Measurements from ENCODE around the gene PLPPR1.
"Not testable (repeated sequence)": the region's sequence is repeated elsewhere in the genome, so short reads cannot be mapped to it uniquely, and the experiment has no call there.

Gene PLPPR1

DNA sequence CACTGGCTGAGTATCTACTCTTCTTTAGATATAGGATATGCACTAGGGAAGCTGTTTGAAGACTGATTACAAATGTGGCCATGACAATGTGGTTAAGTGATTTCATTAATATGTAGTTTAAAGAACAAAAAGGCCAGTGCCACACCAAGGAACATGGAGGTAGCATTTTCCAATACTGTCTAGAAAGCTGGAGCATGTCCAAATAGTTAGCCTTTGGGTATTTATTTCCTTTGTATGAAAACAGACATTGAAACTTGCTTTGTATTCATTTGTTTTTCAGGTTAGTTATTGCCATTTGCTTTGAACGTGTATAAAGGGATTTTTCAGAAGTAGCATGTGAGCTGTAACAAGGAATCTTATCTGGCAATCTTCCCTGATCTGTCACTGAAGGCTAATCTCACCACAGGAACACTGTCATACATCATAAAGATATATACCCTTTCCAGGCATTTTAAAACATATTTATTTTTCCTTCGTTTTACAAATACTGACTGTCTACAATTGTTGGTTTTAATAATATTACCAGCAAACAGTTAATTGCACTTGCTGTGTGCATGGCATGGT is 93.4 kb downstream of the PLPPR1 start:
- no peak for DNase-seq (ENCODE audit: low read depth, low spot score)

DNA sequence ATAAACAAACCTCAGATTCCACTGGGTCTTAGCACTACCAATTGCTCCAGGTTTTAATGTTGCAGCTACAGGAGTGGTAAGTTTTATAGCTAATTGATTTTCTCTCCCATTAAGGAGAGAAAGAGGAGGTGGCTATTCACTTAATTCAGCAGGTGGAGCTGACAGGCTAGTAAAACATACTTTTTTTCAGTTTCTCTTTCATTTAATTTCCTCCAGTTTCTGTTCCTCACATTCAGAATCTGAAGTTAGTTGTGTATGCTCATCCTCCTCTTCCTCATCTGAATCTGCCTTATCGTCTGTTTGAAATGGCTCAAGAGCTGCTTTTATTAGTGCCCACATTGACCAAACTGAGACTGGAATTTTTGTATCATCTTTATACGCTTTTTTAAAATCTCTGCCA is 98.0 kb downstream of the PLPPR1 start:
- no peak for DNase-seq (ENCODE audit: low read depth, low spot score)

DNA sequence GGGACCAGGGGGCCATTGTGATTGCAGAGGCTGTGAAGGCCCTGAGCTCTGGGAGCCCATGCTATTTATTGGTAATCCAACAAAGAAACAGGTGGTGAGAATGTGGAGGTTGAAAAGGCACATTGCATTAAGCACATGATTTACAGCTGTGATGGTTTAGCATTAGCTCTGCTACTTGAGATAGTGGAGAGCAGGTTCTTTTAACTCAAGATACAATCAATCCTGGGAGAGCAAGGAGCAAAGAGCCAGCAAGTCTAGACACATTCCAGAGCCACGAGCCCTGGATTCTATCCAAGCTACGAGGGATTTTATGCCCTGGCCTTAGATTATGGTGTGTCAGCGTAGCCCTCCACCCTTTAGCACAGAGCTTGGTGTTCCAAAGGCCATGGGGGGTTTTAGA is 98.8 kb downstream of the PLPPR1 start:
- not testable (repeated sequence) for DNase-seq (ENCODE audit: low read depth, low spot score)

DNA sequence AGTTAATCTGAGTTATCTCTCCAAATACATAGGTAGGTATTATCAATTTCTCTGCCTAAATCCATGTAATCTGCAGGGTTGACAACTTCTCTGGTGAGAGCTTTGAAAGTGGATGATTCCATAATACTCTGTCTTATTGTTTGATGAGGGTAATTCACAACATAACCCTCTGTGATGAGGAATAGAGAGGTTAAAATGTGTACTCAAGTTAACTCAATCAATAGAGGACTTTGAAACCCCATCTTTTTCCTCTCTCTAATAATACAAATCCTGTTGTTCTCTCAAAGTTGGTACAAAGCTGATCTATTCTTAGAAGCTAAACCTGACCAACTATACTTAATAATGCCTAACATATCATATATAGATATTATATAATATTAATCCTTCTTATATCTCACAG is 100.1 kb downstream of the PLPPR1 start:
- DNase-seq (ENCODE audit: low read depth, low spot score): no peak

DNA sequence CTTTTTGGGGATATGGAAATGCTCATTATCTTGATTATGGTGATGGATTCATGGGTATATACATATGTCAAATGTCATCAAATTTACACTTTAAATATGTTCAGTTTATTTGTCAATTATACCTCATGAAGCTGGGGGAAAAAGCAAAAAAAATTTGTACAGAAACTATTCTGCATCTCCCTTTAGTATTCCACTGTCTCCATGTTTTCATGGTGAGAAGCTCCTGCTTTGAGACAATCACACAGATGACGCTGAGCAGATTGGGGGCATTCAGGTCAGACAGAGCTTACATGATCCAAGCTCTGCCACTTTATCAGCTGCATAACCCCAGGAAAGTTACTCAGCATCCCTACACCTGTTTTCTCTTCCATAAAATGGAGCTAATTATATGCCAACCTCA is 101.5 kb downstream of the PLPPR1 start:
- no peak for DNase-seq (ENCODE audit: low read depth, low spot score)

DNA sequence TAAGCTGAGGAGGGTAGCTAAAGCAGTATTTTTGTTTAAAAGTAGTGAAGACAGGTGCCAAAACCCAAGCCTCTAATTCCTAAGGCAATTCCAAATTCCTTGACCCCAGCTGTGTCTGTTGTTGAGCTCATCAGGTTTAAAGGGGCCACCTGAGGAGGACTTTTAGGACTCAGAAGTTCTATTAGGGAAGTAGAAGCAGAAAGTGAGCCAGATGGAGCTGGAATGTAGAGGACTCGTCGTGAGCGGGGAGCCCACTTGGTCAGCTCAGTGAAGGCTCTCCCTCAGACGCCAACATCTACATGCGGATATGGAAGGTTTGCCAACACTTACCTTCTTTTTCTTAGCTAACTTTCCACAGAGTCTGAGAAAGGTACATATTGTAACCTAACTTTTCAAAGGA is 102.8 kb downstream of the PLPPR1 start:
- no peak for DNase-seq (ENCODE audit: low read depth, low spot score)

DNA sequence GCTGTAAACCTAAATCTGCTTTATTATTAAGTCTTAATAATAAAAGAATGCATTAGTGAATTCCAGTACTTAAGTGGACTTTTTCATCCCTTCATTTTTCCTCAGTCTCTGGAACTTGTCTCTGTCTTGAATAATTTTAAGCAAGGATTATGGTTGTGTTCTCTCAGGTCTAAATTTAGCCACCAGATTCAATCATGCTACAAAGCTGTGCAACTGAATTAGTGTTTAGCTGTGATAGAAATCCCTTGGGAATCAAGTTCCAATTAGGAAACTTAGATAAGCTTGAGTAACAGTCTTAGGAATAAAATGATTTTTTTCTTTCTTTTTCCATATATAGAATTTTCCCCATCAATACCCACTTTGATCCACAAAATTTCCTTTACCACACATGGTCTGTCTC is 104.3 kb downstream of the PLPPR1 start:
- DNase-seq (ENCODE audit: low read depth, low spot score): no peak

DNA sequence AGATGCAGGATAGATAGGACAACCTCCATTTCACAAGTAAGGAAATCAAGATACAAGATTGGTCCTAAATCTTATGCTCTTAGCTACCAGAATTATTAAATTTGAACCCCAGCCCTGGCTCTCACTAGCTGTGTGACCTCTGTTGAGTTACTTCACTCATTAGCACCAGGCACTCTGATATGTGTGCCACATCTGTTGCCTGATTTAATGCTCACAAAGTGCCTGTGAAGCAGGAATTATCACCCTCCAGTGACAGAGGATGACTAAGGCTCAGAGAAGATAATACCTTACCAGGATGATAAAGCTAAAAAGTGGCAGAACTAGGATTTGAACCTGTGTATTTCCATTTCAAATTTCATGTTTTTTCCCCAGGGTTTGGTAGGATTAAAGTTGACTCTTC is 110.0 kb downstream of the PLPPR1 start:
- DNase-seq (ENCODE audit: low read depth, low spot score): no peak

DNA sequence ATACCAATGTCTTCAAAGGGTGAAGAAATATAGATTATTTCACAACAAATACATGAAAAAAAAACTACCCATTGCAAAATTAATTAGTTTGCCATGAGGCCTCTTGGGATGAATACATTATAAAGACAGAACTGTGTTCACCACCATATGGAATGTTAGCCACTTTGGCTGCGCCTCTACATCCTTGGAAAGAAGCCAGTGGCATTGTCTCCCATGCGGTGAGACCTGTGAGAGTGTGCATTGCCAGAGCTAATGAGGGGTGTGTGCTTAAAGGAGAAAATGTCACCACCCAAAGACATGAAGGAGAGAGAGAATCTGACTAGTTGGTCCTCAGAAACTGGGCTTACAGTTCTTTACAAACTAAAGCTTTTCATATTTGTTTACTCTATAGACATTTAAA is 110.6 kb downstream of the PLPPR1 start:
- DNase-seq (ENCODE audit: low read depth, low spot score): no peak

DNA sequence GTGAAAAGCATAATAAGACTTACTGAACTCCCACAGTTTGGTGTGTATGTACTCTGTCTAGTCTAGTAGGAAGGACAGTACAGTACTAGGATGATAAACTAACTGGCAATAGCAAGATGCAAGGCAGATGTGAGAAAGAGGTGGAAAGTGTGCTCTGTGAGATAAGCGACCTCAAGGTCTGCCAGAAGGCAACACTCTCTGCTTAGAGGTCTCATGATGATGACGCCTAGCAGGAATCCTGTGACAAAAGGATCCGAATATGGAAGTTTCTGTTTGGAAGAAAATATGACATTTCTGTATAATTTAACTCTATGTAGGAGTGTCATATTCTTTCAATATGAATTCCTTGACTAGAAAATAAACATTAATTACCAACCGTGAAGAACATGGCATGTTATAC is 112.2 kb downstream of the PLPPR1 start:
- DNase-seq (ENCODE audit: low read depth, low spot score): no peak

DNA sequence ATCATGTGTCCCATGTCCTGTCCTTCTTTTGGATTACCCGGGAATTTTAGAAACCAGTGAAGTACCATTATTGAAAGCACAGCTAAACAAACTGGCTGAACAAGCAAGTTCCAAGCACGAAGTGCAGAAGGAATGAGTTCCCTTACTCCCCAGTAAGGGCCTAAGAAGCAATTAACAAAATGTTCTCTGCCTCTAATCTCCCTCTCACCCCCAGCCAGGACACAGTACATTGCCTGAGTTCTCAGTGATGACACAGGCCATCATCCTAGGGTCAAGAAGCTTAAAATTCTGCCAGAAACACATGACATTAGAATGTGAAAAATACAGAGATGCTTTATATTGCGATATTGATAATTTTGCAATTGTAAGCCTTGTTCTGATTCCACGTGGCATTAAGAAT is 118.0 kb downstream of the PLPPR1 start:
- no peak for DNase-seq (ENCODE audit: low read depth, low spot score)

DNA sequence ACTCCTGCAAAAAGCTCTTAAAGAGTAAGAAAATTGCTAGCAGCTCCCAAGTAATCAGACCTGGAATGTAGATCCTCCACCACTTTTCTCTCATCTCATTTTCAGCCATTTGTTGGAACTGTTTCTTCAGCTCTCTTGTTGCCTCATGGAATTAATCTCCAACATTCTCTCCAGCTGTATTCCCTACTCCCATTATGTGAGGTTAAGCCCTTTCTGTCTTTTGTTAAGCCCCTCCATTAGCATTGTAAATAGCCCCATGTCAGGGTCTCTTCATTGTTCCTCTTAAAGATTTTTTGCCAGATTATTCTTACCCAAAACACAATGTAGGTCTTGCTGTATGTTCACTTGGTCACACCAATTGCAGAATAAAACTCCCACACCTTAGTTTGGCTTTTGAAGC is 119.8 kb downstream of the PLPPR1 start:
- no peak for DNase-seq (ENCODE audit: low read depth, low spot score)

DNA sequence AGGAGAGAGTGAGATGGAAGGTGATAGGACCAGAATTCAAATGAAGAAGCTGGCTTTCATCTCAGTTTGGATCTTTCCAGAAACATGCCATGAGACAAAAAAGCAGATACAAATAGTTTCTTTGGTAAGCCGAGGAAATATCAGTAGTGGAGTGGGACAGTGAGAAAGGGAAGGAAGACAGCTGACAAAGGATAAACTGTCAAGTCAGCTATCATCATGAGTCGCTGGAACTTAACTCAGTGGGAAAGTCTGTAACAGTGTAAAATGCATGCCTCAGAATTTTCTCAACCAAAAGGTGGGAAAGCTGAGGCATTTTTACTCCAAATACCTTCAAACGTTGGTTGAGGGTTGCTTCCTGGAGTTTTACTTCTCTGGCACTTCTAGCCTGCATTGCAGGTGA is 129.8 kb downstream of the PLPPR1 start:
- no peak for DNase-seq (ENCODE audit: low read depth, low spot score)

DNA sequence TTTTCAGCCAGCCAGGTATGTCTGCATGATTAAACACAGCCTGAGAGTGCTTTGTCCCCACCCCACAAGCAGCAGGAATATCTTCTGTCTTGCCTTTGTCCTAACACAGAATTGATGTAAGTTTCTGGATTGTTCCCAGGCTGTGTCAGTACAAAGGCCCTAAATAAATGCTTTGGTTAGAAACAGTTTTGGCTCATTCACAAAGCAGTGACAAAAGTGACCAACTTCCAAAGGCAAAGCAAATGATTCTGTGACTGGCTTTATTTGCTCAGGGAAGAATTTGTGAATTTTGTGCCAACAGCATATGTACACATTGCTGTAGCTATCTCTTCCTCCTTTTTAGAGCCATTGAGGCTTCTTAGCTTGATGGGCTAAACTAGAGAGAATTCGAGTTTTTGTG is 133.7 kb downstream of the PLPPR1 start:
- no peak for DNase-seq (ENCODE audit: low read depth, low spot score)

DNA sequence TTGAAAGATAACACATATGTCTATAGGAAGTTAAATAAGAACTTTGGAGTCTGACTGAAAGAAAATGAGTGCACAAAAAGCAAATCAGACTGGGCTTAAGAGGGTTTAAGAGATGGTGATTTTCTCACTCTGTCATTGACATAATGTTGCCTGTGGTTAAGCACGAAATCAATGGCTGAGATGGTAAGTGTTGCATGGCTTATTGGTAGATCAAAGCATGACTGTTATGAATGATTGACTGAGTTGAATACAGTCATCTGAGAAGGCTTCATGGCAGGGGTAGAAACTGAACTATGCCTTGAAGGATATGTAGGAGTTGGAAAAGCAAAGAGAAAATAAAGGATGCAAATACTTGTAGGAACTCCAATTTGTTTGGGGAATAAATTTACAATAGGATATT is 136.6 kb downstream of the PLPPR1 start:
- no peak for DNase-seq (ENCODE audit: low read depth, low spot score)

DNA sequence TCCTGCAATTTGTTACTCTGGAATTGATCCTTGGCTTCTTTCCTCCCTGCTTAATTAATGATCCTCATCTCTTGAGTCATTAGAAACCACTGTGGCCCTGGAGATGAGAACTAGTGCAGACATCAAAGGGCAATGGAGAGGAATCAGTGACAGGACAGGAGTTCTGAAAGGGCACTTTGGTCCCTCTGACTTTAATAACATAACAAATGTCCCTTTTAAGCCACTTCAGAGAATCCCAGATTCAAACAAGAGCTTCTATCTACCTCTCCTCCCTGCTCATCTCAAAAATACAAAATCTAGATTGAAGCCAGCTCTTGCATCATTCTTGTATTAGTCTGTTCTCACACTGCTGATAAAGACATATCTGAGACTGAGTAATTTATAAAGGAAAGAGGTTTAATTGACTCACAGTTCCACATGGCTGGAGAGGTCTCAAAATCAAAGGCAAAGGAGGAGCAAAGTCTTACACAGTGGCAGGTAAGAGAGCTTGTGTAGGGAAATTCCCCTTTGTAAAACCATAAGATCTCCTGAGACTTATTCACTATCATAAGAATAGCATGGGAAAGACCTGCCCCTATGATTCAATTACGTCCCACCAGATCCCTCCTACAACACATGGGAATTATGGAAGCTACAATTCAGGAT is 139.1 kb downstream of the PLPPR1 start:
- DNase-seq (ENCODE audit: low read depth, low spot score): no peak

DNA sequence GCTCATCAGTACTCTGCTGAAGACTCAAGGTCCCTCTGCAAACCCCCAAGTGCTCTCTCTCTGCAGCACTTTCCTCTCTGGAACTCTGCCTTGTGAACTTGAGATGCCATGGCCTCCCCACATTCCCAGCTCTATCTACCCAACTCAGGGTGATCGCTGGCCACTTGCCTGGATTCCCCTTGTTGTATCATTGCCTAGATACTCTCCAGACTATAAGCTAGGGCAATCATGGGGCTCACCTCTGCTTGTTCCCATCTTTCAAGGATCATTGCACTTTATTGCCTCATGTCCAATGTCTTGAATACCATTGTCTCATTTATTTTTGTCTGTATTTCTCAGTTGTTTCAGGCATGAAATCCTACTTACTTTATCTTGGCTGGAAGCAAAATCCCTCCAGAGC is 144.1 kb downstream of the PLPPR1 start:
- DNase-seq (ENCODE audit: low read depth, low spot score): no peak

DNA sequence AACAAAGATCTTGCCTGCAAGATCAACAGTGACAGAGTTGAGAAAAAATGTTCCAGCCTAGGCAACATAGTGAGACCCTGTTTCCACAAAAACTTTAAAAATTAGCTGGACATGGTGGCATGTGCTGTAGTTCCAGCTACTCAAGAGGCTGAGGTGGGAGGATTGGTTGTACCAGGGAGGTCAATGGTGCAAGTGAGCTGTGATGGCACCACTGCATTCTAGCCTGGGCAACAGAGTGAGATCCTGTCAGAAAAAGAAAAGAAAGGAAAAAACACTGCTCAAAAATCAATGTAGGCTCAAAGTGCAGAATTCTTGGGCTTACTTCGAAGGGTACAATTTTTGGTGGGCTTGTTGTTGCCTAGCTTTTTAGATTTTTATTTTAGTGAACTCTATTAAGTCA is 145.4 kb downstream of the PLPPR1 start:
- no peak for DNase-seq (ENCODE audit: low read depth, low spot score)

DNA sequence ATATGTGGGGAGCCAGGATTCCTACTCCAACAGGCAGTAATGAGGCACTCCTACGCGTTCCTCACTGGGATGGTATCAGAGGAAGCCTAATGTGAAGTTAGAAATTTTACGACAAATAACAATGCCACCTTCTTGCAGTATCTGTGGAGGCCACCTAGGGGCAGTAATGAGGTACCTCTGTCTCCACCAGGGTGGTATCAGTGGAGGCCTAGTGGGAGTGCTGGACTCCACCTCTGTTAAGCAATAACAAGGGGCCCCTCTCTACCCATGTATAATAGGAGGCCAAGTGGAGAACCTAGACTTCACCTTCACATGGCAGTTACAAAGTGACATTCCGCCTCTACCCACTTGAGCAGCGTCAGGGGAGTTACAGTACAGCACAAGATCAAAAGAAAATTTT is 147.9 kb downstream of the PLPPR1 start:
- DNase-seq (ENCODE audit: low read depth, low spot score): no peak

DNA sequence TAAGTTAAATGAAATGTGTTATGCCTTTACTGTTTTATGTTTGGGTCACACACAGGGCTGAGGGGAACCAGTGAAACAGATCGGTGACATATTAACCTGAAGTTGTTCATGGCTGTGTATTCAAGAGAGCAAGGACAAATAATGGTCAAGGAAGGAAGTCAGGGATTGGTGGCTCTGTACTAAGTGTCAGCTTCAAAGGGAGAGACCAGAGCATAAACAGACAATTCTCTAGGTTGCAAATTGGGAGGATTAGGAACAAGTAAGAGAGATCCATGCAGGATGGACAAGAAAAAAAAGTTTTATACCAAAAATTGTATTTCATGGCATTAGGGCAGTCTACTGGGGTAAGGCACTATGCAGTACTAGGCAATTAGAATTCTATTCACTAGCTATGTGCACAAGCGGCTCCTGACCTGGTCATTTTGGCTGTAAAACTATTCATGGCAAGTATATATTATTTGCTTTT is 156.3 kb downstream of the PLPPR1 start:
- DNase-seq (ENCODE audit: low read depth, low spot score): no peak

DNA sequence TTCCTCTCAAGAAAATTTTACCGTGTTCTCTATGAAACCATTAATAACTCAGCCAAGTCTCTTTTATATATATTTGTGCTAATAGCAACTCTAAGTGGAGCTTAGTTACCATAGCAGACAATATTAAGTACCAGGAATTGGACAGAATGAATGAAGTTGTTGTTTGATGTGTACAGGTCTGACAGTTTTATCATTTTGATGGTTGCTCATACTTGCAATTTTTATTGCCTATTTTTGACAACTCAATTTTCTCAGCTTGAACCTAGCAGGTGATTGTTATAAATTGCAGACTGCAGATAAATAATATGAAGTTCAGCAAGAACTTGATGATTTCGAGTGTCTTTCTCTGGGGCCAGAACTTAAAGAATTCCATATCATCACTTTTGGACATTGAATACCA is 163.2 kb downstream of the PLPPR1 start:
- no peak for DNase-seq (ENCODE audit: low read depth, low spot score)

DNA sequence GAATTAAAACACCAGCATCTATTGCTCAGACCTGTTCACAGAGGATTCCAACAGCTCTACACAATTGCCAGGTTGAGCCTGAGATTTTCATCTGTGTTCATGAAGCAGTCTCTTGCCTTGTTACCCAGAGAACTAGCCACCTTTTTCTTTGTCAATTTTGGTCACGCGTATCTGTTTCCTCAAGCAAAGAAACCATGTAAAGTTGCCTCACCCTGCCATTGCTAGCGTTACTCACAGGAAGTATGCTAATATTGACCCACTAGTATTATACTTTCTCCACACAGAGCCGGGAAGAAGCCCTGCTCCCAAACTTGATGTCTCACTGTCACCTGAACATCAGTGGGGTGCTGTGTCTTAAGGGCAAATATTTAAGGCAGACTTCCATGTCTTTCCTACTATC is 168.5 kb downstream of the PLPPR1 start:
- no peak for DNase-seq (ENCODE audit: low read depth, low spot score)

DNA sequence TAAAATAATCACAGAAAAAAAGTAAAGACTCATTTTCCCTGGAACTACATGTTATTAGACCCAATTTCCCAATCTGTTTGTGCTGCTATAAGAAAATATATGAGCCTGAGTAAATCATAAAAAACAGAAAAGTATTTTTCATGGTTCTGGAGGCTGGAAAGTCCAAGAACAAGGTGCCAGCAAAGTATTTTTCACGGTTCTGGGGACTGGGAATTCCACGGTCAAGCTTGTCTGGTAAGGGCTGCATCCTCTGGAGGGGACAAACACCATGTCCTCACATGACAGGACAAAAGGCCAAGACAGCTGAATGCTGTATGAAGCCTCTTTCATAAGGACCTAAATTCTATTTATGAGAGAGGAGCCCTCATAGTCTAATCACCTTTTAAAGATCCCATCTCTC is 172.3 kb downstream of the PLPPR1 start:
- DNase-seq (ENCODE audit: low read depth, low spot score): no peak

DNA sequence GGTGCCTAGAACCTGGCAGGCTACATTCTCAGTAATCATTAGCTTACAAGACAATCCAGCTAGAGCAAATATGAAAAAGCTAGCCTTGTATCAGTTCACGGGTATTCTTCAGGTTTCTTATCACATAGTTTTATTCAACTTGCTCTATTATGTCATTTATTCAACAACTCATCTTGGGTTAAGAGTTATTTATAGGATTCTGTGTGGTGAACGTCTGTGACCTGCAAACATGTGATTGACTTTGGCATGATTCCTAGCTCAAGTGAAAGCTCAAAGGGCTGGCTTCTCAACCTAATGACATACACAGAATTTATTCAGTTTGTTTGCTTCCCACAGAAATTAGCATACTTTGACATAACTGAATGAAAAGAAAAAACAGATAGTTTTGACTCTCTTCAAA is 173.1 kb downstream of the PLPPR1 start:
- no peak for DNase-seq (ENCODE audit: low read depth, low spot score)

Measured in activated CD4-positive, CD25-positive, alpha-beta regulatory T cell treated with anti-CD3 and anti-CD28 coated beads, Interleukin-2, amount 50 U/mL, for 16 hours (primary cell).